Measurements from ENCODE around the gene CDK14.

Gene CDK14

GRCh38 chr7:90876701-90877100 lies 280.6 kb downstream of the CDK14 start:
- TF ChIP-seq CTCF (IDR thresholded peaks at IDR 0.05; ENCODE audit: borderline replicate concordance, extremely low read depth, low read length, poor library complexity, severe bottlenecking) (no peak), EZH2 (IDR thresholded peaks at IDR 0.05; ENCODE audit: borderline replicate concordance, low read depth, low read length, severe bottlenecking) (no peak)
- Histone ChIP-seq H3K4me3 (ENCODE audit: low read depth in 1 of 2, low read length in 2 of 2) (no peak overlapping the region), H4K20me1 (ENCODE audit: insufficient read depth, low read length) (no peaks in the 10 kb centered on the region), H3K9ac (ENCODE audit: low read depth, low read length) (no peak overlapping the region), H3K4me1 (ENCODE audit: insufficient read depth, low read length) (no peaks in the 10 kb centered on the region), H3K4me2 (ENCODE audit: insufficient read depth, low read length) (no peak overlapping the region), H3K36me3 (ENCODE audit: insufficient read depth, low read length) (no peaks in the 10 kb centered on the region), H3K27me3 (ENCODE audit: insufficient read depth, low read length, poor library complexity) (no peaks in the 10 kb centered on the region), H3K9me3 (ENCODE audit: insufficient read depth, low read length, severe bottlenecking) (no peaks in the 10 kb centered on the region), H3K79me2 (ENCODE audit: insufficient read depth, low read length) (no peaks in the 10 kb centered on the region), H3K27ac (ENCODE audit: low read length) (no peak overlapping the region), H2AFZ (ENCODE audit: low read depth, low read length) (no peak overlapping the region)
- DNase-seq (no peak), ATAC-seq (ENCODE audit: insufficient read depth, low read depth) (no peak)

- Histone ChIP-seq H2AFZ (ENCODE audit: low read depth, low read length) (no peak overlapping the region), H3K4me1 (ENCODE audit: insufficient read depth, low read length) (no peaks in the 10 kb centered on the region), H3K4me2 (ENCODE audit: insufficient read depth, low read length) (no peak overlapping the region), H3K9ac (ENCODE audit: low read depth, low read length) (no peak overlapping the region), H3K36me3 (ENCODE audit: insufficient read depth, low read length) (no peaks in the 10 kb centered on the region), H3K4me3 (ENCODE audit: low read depth in 1 of 2, low read length in 2 of 2) (no peak overlapping the region), H3K9me3 (ENCODE audit: insufficient read depth, low read length, severe bottlenecking) (no peaks in the 10 kb centered on the region), H3K79me2 (ENCODE audit: insufficient read depth, low read length) (no peaks in the 10 kb centered on the region), H4K20me1 (ENCODE audit: insufficient read depth, low read length) (no peaks in the 10 kb centered on the region), H3K27ac (ENCODE audit: low read length) (no peak overlapping the region), H3K27me3 (ENCODE audit: insufficient read depth, low read length, poor library complexity) (no peaks in the 10 kb centered on the region)
- TF ChIP-seq CTCF (IDR thresholded peaks at IDR 0.05; ENCODE audit: borderline replicate concordance, extremely low read depth, low read length, poor library complexity, severe bottlenecking) (no peak), EZH2 (IDR thresholded peaks at IDR 0.05; ENCODE audit: borderline replicate concordance, low read depth, low read length, severe bottlenecking) (no peak)
- ATAC-seq (ENCODE audit: insufficient read depth, low read depth) (no peak), DNase-seq (no peak)
These were observed 281.1 kb downstream of the CDK14 start for GRCh38 chr7:90877201-90877600.

- Histone ChIP-seq H3K27ac (ENCODE audit: low read length) (no peak overlapping the region), H4K20me1 (ENCODE audit: insufficient read depth, low read length) (no peaks in the 10 kb centered on the region), H3K27me3 (ENCODE audit: insufficient read depth, low read length, poor library complexity) (no peaks in the 10 kb centered on the region), H3K4me3 (ENCODE audit: low read depth in 1 of 2, low read length in 2 of 2) (no peak overlapping the region), H3K9ac (ENCODE audit: low read depth, low read length) (no peak overlapping the region), H3K79me2 (ENCODE audit: insufficient read depth, low read length) (no peaks in the 10 kb centered on the region), H3K36me3 (ENCODE audit: insufficient read depth, low read length) (no peaks in the 10 kb centered on the region), H3K4me2 (ENCODE audit: insufficient read depth, low read length) (no peak overlapping the region), H2AFZ (ENCODE audit: low read depth, low read length) (no peak overlapping the region), H3K4me1 (ENCODE audit: insufficient read depth, low read length) (no peaks in the 10 kb centered on the region), H3K9me3 (ENCODE audit: insufficient read depth, low read length, severe bottlenecking) (no peaks in the 10 kb centered on the region)
- DNase-seq, result no peak
- TF ChIP-seq EZH2 (IDR thresholded peaks at IDR 0.05; ENCODE audit: borderline replicate concordance, low read depth, low read length, severe bottlenecking) (no peak), CTCF (IDR thresholded peaks at IDR 0.05; ENCODE audit: borderline replicate concordance, extremely low read depth, low read length, poor library complexity, severe bottlenecking) (no peak)
- no peak for ATAC-seq (ENCODE audit: insufficient read depth, low read depth)
These were observed 283.8 kb downstream of the CDK14 start for GRCh38 chr7:90879924-90880323.

GRCh38 chr7:90886416-90886815 lies 290.3 kb downstream of the CDK14 start:
- Histone ChIP-seq H3K9ac (ENCODE audit: low read depth, low read length) (no peak overlapping the region), H3K4me3 (ENCODE audit: low read depth in 1 of 2, low read length in 2 of 2) (no peak overlapping the region), H3K9me3 (ENCODE audit: insufficient read depth, low read length, severe bottlenecking) (no peaks in the 10 kb centered on the region), H3K79me2 (ENCODE audit: insufficient read depth, low read length) (no peaks in the 10 kb centered on the region), H3K4me2 (ENCODE audit: insufficient read depth, low read length) (no peak overlapping the region), H3K27me3 (ENCODE audit: insufficient read depth, low read length, poor library complexity) (no peaks in the 10 kb centered on the region), H3K36me3 (ENCODE audit: insufficient read depth, low read length) (no peaks in the 10 kb centered on the region), H2AFZ (ENCODE audit: low read depth, low read length) (no peak overlapping the region), H3K27ac (ENCODE audit: low read length) (no peak overlapping the region), H4K20me1 (ENCODE audit: insufficient read depth, low read length) (no peaks in the 10 kb centered on the region), H3K4me1 (ENCODE audit: insufficient read depth, low read length) (no peaks in the 10 kb centered on the region)
- no peak for DNase-seq
- ATAC-seq (ENCODE audit: insufficient read depth, low read depth), result no peak
- TF ChIP-seq CTCF (IDR thresholded peaks at IDR 0.05; ENCODE audit: borderline replicate concordance, extremely low read depth, low read length, poor library complexity, severe bottlenecking) (no peak), EZH2 (IDR thresholded peaks at IDR 0.05; ENCODE audit: borderline replicate concordance, low read depth, low read length, severe bottlenecking) (no peak)

Measured in DND-41 (cell line).